PC-3 (cell line): ENCODE data around the gene BTG4. TPM values are rescaled to one million over a fixed set of nuclear protein-coding genes. Genes with fewer than 3 reads are reported as not detected.
A peak's percentile ranks its signal among the peaks of the same experiment; 100 is the strongest.

Experiments used
- ATAC-seq: fragments of 200-7000 bp; cut with Tn5 transposase; 2 replicates; pipeline ENCODE4 v1.9.1; 2020; ENCODE audit warnings: mild to moderate bottlenecking, moderate library complexity
- BruUV-seq: library from RNA; stranded (reverse); fragments of 400-500 nt; replicated peaks from 2 replicates; lab custom pipeline; 2021; lab: Mats Ljungman, UMichigan
- CTCF ChIA-PET: fragments of 300-600 bp; sonication (Branson Sonifier 250); formaldehyde crosslinking; loops from one replicate; lab custom pipeline; 2022; ENCODE audit warnings: antibody characterized with exemption; lab: Charles Lee
- POLR2A ChIA-PET: fragments of 300-600 bp; sonication (Branson Sonifier 250); formaldehyde crosslinking; loops from one replicate; lab custom pipeline; 2022; ENCODE audit warnings: antibody characterized with exemption; ENCODE audit not compliant: unreplicated experiment; lab: Charles Lee
- DNase-seq: peaks from one replicate; pipeline ENCODE4 v3.0.0-alpha.2; 2015
- H2AFZ ChIP-seq: fragments of 300-600 bp; sonication (generic); 2 replicates; pipeline ENCODE4 v1.6.0; 2016; ENCODE audit warnings: antibody characterized with exemption, low read length
- H3F3A ChIP-seq: fragments of 300-600 bp; sonication (generic); one replicate; pipeline ENCODE4 v1.6.0; 2017; ENCODE audit warnings: antibody characterized with exemption, low read length, control low read depth, mild to moderate bottlenecking; ENCODE audit not compliant: unreplicated experiment
- H3K27ac ChIP-seq: fragments of 300-600 bp; sonication (generic); 2 replicates; pipeline ENCODE4 v1.5.1; 2016; ENCODE audit warnings: mild to moderate bottlenecking, low read length
- H3K27me3 ChIP-seq: fragments of 300-600 bp; sonication (generic); 2 replicates; pipeline ENCODE4 v1.6.1; 2016; ENCODE audit warnings: low read length, mixed read lengths
- H3K36me3 ChIP-seq: fragments of 300-600 bp; sonication (generic); 2 replicates; pipeline ENCODE4 v1.6.1; 2016; ENCODE audit warnings: low read depth, mixed run types, low read length, mixed read lengths
- H3K4me1 ChIP-seq: fragments of 300-600 bp; sonication (generic); 2 replicates; pipeline ENCODE4 v1.5.1; 2016; ENCODE audit warnings: low read length; ENCODE audit not compliant: insufficient read depth
- H3K4me2 ChIP-seq: fragments of 300-600 bp; sonication (generic); 2 replicates; pipeline ENCODE4 v1.6.0; 2016; ENCODE audit warnings: low read length
- H3K4me3 ChIP-seq: fragments of 300-600 bp; sonication (generic); 2 replicates; pipeline ENCODE4 v1.5.1; 2016; ENCODE audit warnings: mild to moderate bottlenecking, low read length, mixed read lengths
- H3K79me2 ChIP-seq: fragments of 300-600 bp; sonication (generic); 2 replicates; pipeline ENCODE4 v1.6.1; 2017; ENCODE audit warnings: low read length, mixed read lengths
- H3K9ac ChIP-seq: fragments of 300-600 bp; sonication (generic); 2 replicates; pipeline ENCODE4 v1.6.0; 2016; ENCODE audit warnings: mild to moderate bottlenecking, low read length
- H3K9me2 ChIP-seq: fragments of 300-600 bp; sonication (generic); replicated peaks from 2 replicates; pipeline ENCODE4 v1.6.1; 2016; ENCODE audit warnings: mixed run types, low read length, mixed read lengths
- H3K9me3 ChIP-seq: fragments of 300-600 bp; sonication (generic); 2 replicates; pipeline ENCODE4 v1.6.1; 2016; ENCODE audit warnings: low read length, mixed read lengths
- H4K20me1 ChIP-seq: fragments of 300-600 bp; sonication (generic); 2 replicates; pipeline ENCODE4 v1.6.1; 2016; ENCODE audit warnings: low read length, mixed read lengths
- CTCF ChIP-seq: fragments of 300-600 bp; sonication (generic); conservative IDR thresholded peaks from 2 replicates; pipeline ENCODE4 v1.5.1; 2017; ENCODE audit warnings: antibody characterized with exemption, low read depth, mild to moderate bottlenecking, low read length
- EZH2 ChIP-seq: fragments of 300-600 bp; sonication (generic); IDR thresholded peaks from one replicate; pipeline ENCODE4 v1.6.1; 2017; ENCODE audit warnings: antibody characterized with exemption, mild to moderate bottlenecking, low read length; ENCODE audit not compliant: unreplicated experiment
- EZH2phosphoT487 ChIP-seq: fragments of 300-600 bp; sonication (generic); IDR thresholded peaks from 2 replicates; pipeline ENCODE4 v1.6.1; 2018; ENCODE audit warnings: mild to moderate bottlenecking, antibody characterized with exemption, low read length, borderline replicate concordance
- intact Hi-C: fragments of 100-400 bp; cut with micrococcal nuclease; formaldehyde crosslinking; loops from 2 replicates; pipeline ENCODE4 v1.9.0; 2023
- total RNA-seq: library from RNA; depleted of rRNA; stranded (reverse); fragments of >200 nt; gene quantifications from 2 replicates; pipeline ENCODE4 v1.2.3, GENCODE V29; 2014

The BTG4 gene
- total RNA-seq, 1 experiment from 2014 or later: not detected

DNA sequence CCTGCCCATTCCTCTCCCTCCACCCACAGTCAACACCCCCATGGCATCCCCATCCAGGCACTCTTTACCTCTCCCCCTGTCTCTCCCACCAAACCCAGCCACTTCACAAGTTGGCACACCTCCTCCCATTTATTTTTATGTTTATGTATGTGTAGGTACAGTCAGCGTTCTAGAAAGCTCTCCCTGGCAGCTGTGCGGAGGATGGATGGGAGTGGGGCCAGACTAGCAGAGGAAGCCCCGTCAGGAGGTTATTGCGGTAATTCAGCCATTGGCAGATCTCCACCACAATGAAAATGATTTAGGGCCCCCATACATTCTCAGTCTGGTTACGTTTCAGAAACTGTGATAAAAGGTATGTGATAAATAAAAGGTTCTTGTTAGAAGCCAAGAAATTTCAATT, 51.3 kb downstream of the BTG4 start:
- H3K4me3 ChIP-seq: no peak overlapping the region
- POLR2A ChIA-PET: no interaction called here
- intact Hi-C loops: no loop called here
- BruUV-seq: no TSS peak
- H3K79me2 ChIP-seq: no peaks in the 10 kb centered on the region
- H3F3A ChIP-seq: no peaks in the 10 kb centered on the region
- H3K27me3 ChIP-seq: no peaks in the 10 kb centered on the region
- H4K20me1 ChIP-seq: no peaks in the 10 kb centered on the region
- H3K9me2 ChIP-seq: no peaks in the 10 kb centered on the region
- no peaks in the 10 kb centered on the region for H3K36me3 ChIP-seq
- H3K4me1 ChIP-seq: peaks cover 12% of the 10 kb centered on the region
- DNase-seq: no peak
- no peak overlapping the region for H3K27ac ChIP-seq
- TF ChIP-seq CTCF (no peak), EZH2phosphoT487 (no peak), EZH2 (no peak)
- no peaks in the 10 kb centered on the region for H3K9me3 ChIP-seq
- H3K9ac ChIP-seq: no peak overlapping the region
- no peak overlapping the region for H3K4me2 ChIP-seq
- no peak overlapping the region for H2AFZ ChIP-seq
- CTCF ChIA-PET: no interaction called here
- ATAC-seq: no peak

- Histone ChIP-seq H3K9ac (no peak overlapping the region), H3K4me2 (no peak overlapping the region), H3K4me3 (no peak overlapping the region), H3K9me2 (no peaks in the 10 kb centered on the region), H3K4me1 (peaks cover 7% of the 10 kb centered on the region), H3K36me3 (no peaks in the 10 kb centered on the region), H3K27me3 (no peaks in the 10 kb centered on the region), H3K27ac (no peak overlapping the region), H3F3A (no peaks in the 10 kb centered on the region), H4K20me1 (no peaks in the 10 kb centered on the region), H2AFZ (no peak overlapping the region), H3K9me3 (no peaks in the 10 kb centered on the region), H3K79me2 (no peaks in the 10 kb centered on the region)
- intact Hi-C loops: no loop called here
- ATAC-seq (no peak), DNase-seq (no peak)
- BruUV-seq: no TSS peak
- ChIA-PET CTCF (interaction anchor here (0.7 kb wide), 1 partner anchor 383 kb away, joined by 3 read pairs; no protein-coding TSS in a partner anchor), POLR2A (no interaction called here)
- TF ChIP-seq CTCF (no peak), EZH2 (no peak), EZH2phosphoT487 (no peak)
Observed at GRCh38 chr11:111460340-111460739, 51.8 kb downstream of the BTG4 start.

GRCh38 chr11:111459506-111460270, 52.5 kb downstream of the BTG4 start:
- Histone ChIP-seq H3K4me1 (peaks cover 6% of the 10 kb centered on the region), H4K20me1 (no peaks in the 10 kb centered on the region), H2AFZ (no peak overlapping the region), H3K27me3 (no peaks in the 10 kb centered on the region), H3K79me2 (no peaks in the 10 kb centered on the region), H3K4me2 (no peak overlapping the region), H3F3A (no peaks in the 10 kb centered on the region), H3K9ac (no peak overlapping the region), H3K27ac (no peak overlapping the region), H3K9me2 (no peaks in the 10 kb centered on the region), H3K36me3 (no peaks in the 10 kb centered on the region), H3K4me3 (no peak overlapping the region), H3K9me3 (no peaks in the 10 kb centered on the region)
- 0 out of 2 replicates have a peak, but pooled peaks have one; percentile 10 for TF ChIP-seq CTCF
- TF ChIP-seq EZH2: no peak
- DNase-seq: no peak
- CTCF ChIA-PET: interaction anchor here (0.7 to 1.0 kb wide), 2 partner anchors 72 to 384 kb away, joined by 3 to 5 read pairs; no protein-coding TSS in a partner anchor
- BruUV-seq: no TSS peak
- POLR2A ChIA-PET: no interaction called here
- intact Hi-C loops: no loop called here
- no peak for ATAC-seq
